Gastrocnemius medialis (tissue), 4 donors: ENCODE data around the gene NPR2. TPM values are rescaled to one million over a fixed set of nuclear protein-coding genes. Genes with fewer than 3 reads are reported as not detected.

Experiments
- ATAC-seq, 2 donors: fragments of 150-250 bp; one replicate each; pipeline ENCODE4 v1.9.1; 2016
- DNase-seq, 2 donors: peaks; one replicate each; pipeline ENCODE4 v3.0.0-alpha.2; 2019
- H3K27ac ChIP-seq, 4 donors: fragments of 200-600 bp; sonication (generic); 1 replicate in 1 of 4; 2 replicates in 3 of 4; pipeline ENCODE4 v1.5.1; 2016 to 2018; ENCODE audit warnings: mild to moderate bottlenecking in 2 of 4, moderate library complexity in 1 of 4
- H3K27me3 ChIP-seq, 3 donors: fragments of 200-600 bp; sonication (generic) in 2 of 3; 1 replicate in 1 of 3; 2 replicates in 2 of 3; pipeline versions ENCODE4 v1.5.1 to v1.6.0; 2016 to 2019; ENCODE audit warnings: mild to moderate bottlenecking in 1 of 3, moderate library complexity in 1 of 3
- H3K36me3 ChIP-seq, 2 donors: fragments of 200-600 bp; sonication (generic) in 1 of 2; one replicate each; pipeline ENCODE4 v1.5.1; 2017 to 2018
- H3K4me1 ChIP-seq, 2 donors: fragments of 200-600 bp; sonication (generic) in 1 of 2; one replicate each; pipeline ENCODE4 v1.5.1; 2016 to 2017; ENCODE audit warnings: mild to moderate bottlenecking in 2 of 2
- H3K4me3 ChIP-seq, 4 donors: fragments of 200-600 bp; sonication (generic) in 3 of 4; 1 replicate in 1 of 4; 2 replicates in 3 of 4; pipeline ENCODE4 v1.5.1; 2016 to 2019; ENCODE audit warnings: mild to moderate bottlenecking in 2 of 4
- H3K9me3 ChIP-seq, 3 donors: fragments of 200-600 bp; sonication (generic) in 2 of 3; 1 replicate in 1 of 3; 2 replicates in 2 of 3; pipeline ENCODE4 v1.5.1; 2016 to 2019
- CTCF ChIP-seq, 5 experiments: fragments of 450-650 bp in 3 of 5; fragments of 200-600 bp in 2 of 5; sonication (generic) in 2 of 5; IDR thresholded peaks in 4 of 5; conservative IDR thresholded peaks in 1 of 5; 1 replicate in 4 of 5; 2 replicates in 1 of 5; pipeline ENCODE4 v1.5.1; 2016 to 2019; ENCODE audit warnings: antibody characterized with exemption in 5 of 5, mild to moderate bottlenecking in 3 of 5, moderate library complexity in 3 of 5
- POLR2A ChIP-seq, 2 donors: fragments of 450-650 bp; IDR thresholded peaks; one replicate each; pipeline ENCODE4 v1.6.1; 2017; ENCODE audit warnings: antibody characterized with exemption in 2 of 2, mild to moderate bottlenecking in 2 of 2, moderate library complexity in 2 of 2
- in situ Hi-C, 4 donors: fragments of 200-750 bp; cut with MboI; loops; one replicate each; pipeline versions ENCODE4 v1.15.0 to v1.8.0; 2017; ENCODE audit warnings: low sequenced_read_pairs in 4 of 4
- intact Hi-C: fragments of 100-400 bp; cut with DNase I; formaldehyde crosslinking; loops from one replicate; pipeline ENCODE4 v1.15.1; 2023; ENCODE audit warnings: low total_unique reads
- total RNA-seq, 4 donors: library from RNA; depleted of rRNA; stranded (reverse); fragments of >200 nt; gene quantifications; one replicate each; pipeline versions ENCODE4 v1.1.0 to v1.2.3, GENCODE V29; 2016

NPR2 gene
- total RNA-seq, 4 donors from 2014 or later = 12.3 to 19.2 (median 16.3) TPM

- DNase-seq = no peak
Measured at GRCh38 chr9:35755071-35755470, 36.3 kb upstream of the NPR2 start.

GRCh38 chr9:35756275-35757225, 34.8 kb upstream of the NPR2 start:
- no peaks in the 10 kb centered on the region for H3K9me3 ChIP-seq
- intact Hi-C loops (no loop called here), in situ Hi-C loops (no loop called here)
- H3K4me1 ChIP-seq = peaks cover 19 to 21% of the 10 kb centered on the region in 2 donors
- H3K4me3 ChIP-seq = peak overlapping the region; percentile 62 to 76 (median 68)
- TF ChIP-seq POLR2A (IDR thresholded peaks at IDR 0.05) (no peak), CTCF (IDR thresholded peaks at IDR 0.05 in 4 of 5, conservative IDR thresholded peaks at IDR 0.05 in 1 of 5) (peak in 3 of 5 experiments; percentile 42 to 66 (median 47))
- peak overlapping the region; percentile 81 to 95 (median 83) for H3K27ac ChIP-seq
- H3K27me3 ChIP-seq = no peaks in the 10 kb centered on the region
- ATAC-seq = peak; percentile 68 to 70
- H3K36me3 ChIP-seq = peaks cover 2 to 35% of the 10 kb centered on the region in 2 donors
- DNase-seq = peak in 1 of 2 donors; percentile 49

More at GRCh38 chr9:35755071-35755470, 36.3 kb upstream of the NPR2 start:
- no peak for TF ChIP-seq CTCF (IDR thresholded peaks at IDR 0.05 in 4 of 5, conservative IDR thresholded peaks at IDR 0.05 in 1 of 5)
- no peak for TF ChIP-seq POLR2A (IDR thresholded peaks at IDR 0.05)
- Histone ChIP-seq H3K9me3 (no peaks in the 10 kb centered on the region), H3K27ac (no peak overlapping the region), H3K4me3 (no peak overlapping the region), H3K4me1 (peaks cover 25 to 28% of the 10 kb centered on the region in 2 donors), H3K36me3 (peaks cover 2 to 46% of the 10 kb centered on the region in 2 donors), H3K27me3 (no peaks in the 10 kb centered on the region)
- no peak for ATAC-seq
- in situ Hi-C loops = no loop called here
- intact Hi-C loops = no loop called here

GRCh38 chr9:35757226-35757891, 34.0 kb upstream of the NPR2 start:
- intact Hi-C loops (no loop called here), in situ Hi-C loops (no loop called here)
- ATAC-seq = peak; percentile 37 to 48
- TF ChIP-seq CTCF (IDR thresholded peaks at IDR 0.05 in 4 of 5, conservative IDR thresholded peaks at IDR 0.05 in 1 of 5) (no peak), POLR2A (IDR thresholded peaks at IDR 0.05) (peak; percentile 23 to 49)
- H3K36me3 ChIP-seq = peaks cover 2 to 27% of the 10 kb centered on the region in 2 donors
- peak overlapping the region; percentile 81 to 95 (median 83) for H3K27ac ChIP-seq
- H3K9me3 ChIP-seq = no peaks in the 10 kb centered on the region
- peaks cover 19 to 21% of the 10 kb centered on the region in 2 donors for H3K4me1 ChIP-seq
- peak overlapping the region; percentile 62 to 76 (median 68) for H3K4me3 ChIP-seq
- no peak for DNase-seq
- no peaks in the 10 kb centered on the region for H3K27me3 ChIP-seq

GRCh38 chr9:35757892-35758275, 33.5 kb upstream of the NPR2 start:
- DNase-seq (no peak), ATAC-seq (no peak)
- Histone ChIP-seq H3K27ac (peak overlapping the region; percentile 81 to 95 (median 83)), H3K4me3 (peak overlapping the region in 3 of 4 donors; percentile 62 to 76 (median 73)), H3K9me3 (no peaks in the 10 kb centered on the region), H3K27me3 (no peaks in the 10 kb centered on the region), H3K36me3 (peaks cover 0 to 22% of the 10 kb centered on the region in 2 donors), H3K4me1 (peaks cover 19 to 21% of the 10 kb centered on the region in 2 donors)
- TF ChIP-seq CTCF (IDR thresholded peaks at IDR 0.05 in 4 of 5, conservative IDR thresholded peaks at IDR 0.05 in 1 of 5) (no peak), POLR2A (IDR thresholded peaks at IDR 0.05) (no peak)
- intact Hi-C loops (no loop called here), in situ Hi-C loops (no loop called here)
